ENCODE results near the gene BAD.

- TF ChIP-seq CTCF (IDR thresholded peaks at IDR 0.05) (no peak), POLR2A (IDR thresholded peaks at IDR 0.05) (no peak)
Measured at GRCh38 chr11:64235437-64236161, 48.9 kb downstream of the BAD start.

All from body of pancreas (tissue), 4 donors.